ENCODE data around the gene ZDHHC3. TPM values are rescaled to one million over a fixed set of nuclear protein-coding genes. Genes with fewer than 3 reads are reported as not detected.

The ZDHHC3 gene
- total RNA-seq, 1 donor from 2014 or later = 25.6 TPM

DNA sequence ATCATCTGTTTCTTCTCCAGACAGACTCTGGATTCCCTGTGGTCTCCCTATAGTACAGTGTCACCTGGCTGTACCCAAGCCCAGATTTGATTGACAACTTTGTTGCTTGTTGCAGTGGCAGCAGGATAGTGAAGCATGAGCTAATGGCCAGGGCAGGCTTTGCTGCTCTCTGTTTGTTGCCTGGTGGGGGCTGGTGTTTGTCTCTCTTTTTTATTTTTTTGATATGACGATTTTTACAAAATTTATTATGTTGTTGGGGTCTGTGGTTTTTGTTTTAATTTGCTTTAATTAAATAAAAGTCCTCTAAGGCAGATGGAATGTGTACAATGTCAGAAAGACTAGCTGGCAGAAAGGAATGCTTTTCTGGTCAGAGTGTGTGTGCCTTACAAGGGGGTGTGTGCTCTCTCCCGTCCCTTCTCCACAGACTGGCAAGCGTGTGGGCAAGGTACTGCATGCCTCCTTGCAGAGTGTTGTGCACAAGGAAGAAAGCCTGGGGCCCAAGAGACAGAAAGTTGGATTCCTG lies 34.9 kb upstream of the ZDHHC3 start:
- Histone ChIP-seq H3K9me3 (ENCODE audit: control insufficient read depth in 3 of 3, low read length in 3 of 3) (no peaks in the 10 kb centered on the region), H3K4me1 (ENCODE audit: control insufficient read depth in 3 of 3, insufficient read depth in 3 of 3, low read length in 3 of 3) (peaks cover 37 to 55% (median 45%) of the 10 kb centered on the region in 3 donors), H3K36me3 (ENCODE audit: control insufficient read depth in 3 of 3, insufficient read depth in 3 of 3, low read length in 3 of 3) (peaks cover 7 to 21% (median 16%) of the 10 kb centered on the region in 3 donors), H3K27ac (ENCODE audit: low read depth, low read length) (peak overlapping the region; percentile 76), H3K4me3 (ENCODE audit: low read length in 3 of 3) (no peak overlapping the region), H3K27me3 (ENCODE audit: control insufficient read depth in 3 of 3, insufficient read depth in 3 of 3, low read length in 3 of 3) (no peaks in the 10 kb centered on the region), H3K9ac (ENCODE audit: low read depth in 1 of 3, low read length in 3 of 3) (peak overlapping the region in 1 of 3 donors; percentile 18)

GRCh38 chr3:45009868-45010267 lies 33.9 kb upstream of the ZDHHC3 start:
- Histone ChIP-seq H3K4me1 (ENCODE audit: control insufficient read depth in 3 of 3, insufficient read depth in 3 of 3, low read length in 3 of 3) (peaks cover 37 to 55% (median 45%) of the 10 kb centered on the region in 3 donors), H3K9ac (ENCODE audit: low read depth in 1 of 3, low read length in 3 of 3) (no peak overlapping the region), H3K27me3 (ENCODE audit: control insufficient read depth in 3 of 3, insufficient read depth in 3 of 3, low read length in 3 of 3) (no peaks in the 10 kb centered on the region), H3K36me3 (ENCODE audit: control insufficient read depth in 3 of 3, insufficient read depth in 3 of 3, low read length in 3 of 3) (peaks cover 10 to 30% (median 22%) of the 10 kb centered on the region in 3 donors), H3K9me3 (ENCODE audit: control insufficient read depth in 3 of 3, low read length in 3 of 3) (no peaks in the 10 kb centered on the region), H3K27ac (ENCODE audit: low read depth, low read length) (peak overlapping the region; percentile 67), H3K4me3 (ENCODE audit: low read length in 3 of 3) (no peak overlapping the region)

GRCh38 chr3:45008117-45008516 lies 32.1 kb upstream of the ZDHHC3 start:
- H3K9ac ChIP-seq (ENCODE audit: low read depth in 1 of 3, low read length in 3 of 3) = peak overlapping the region in 2 of 3 donors; percentile 45 to 69

DNA sequence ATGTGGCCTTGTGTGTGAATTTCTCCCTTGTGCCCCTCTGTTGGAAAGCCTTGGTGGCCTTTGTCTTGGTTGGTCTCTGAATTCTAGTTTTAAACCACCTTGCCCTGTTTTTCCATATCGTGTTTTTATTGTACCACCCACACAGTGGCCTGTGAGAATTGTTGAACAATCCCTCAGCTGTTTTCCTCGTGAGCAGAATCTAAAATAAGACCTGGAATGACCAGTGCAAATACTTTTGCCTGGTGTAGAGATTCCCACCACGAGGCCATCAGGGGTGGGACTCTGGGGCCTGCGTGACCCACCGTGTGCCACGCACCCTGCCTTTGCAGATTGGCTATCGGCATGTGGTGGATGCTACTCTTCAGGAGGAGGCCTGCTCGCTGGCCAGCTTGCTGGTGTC lies 31.1 kb upstream of the ZDHHC3 start:
- Histone ChIP-seq H3K27me3 (ENCODE audit: control insufficient read depth in 3 of 3, insufficient read depth in 3 of 3, low read length in 3 of 3) (no peaks in the 10 kb centered on the region), H3K9ac (ENCODE audit: low read depth in 1 of 3, low read length in 3 of 3) (peak overlapping the region in 2 of 3 donors; percentile 45 to 69), H3K27ac (ENCODE audit: low read depth, low read length) (peak overlapping the region; percentile 67), H3K36me3 (ENCODE audit: control insufficient read depth in 3 of 3, insufficient read depth in 3 of 3, low read length in 3 of 3) (peaks cover 9 to 44% (median 29%) of the 10 kb centered on the region in 3 donors), H3K9me3 (ENCODE audit: control insufficient read depth in 3 of 3, low read length in 3 of 3) (no peaks in the 10 kb centered on the region), H3K4me1 (ENCODE audit: control insufficient read depth in 3 of 3, insufficient read depth in 3 of 3, low read length in 3 of 3) (peaks cover 38 to 53% (median 48%) of the 10 kb centered on the region in 3 donors), H3K4me3 (ENCODE audit: low read length in 3 of 3) (peak overlapping the region in 2 of 3 donors; percentile 23 to 52)

More at GRCh38 chr3:45008117-45008516, 32.1 kb upstream of the ZDHHC3 start:
- peak overlapping the region in 2 of 3 donors; percentile 20 to 52 for H3K4me3 ChIP-seq (ENCODE audit: low read length in 3 of 3)
- no peaks in the 10 kb centered on the region for H3K9me3 ChIP-seq (ENCODE audit: control insufficient read depth in 3 of 3, low read length in 3 of 3)
- peaks cover 9 to 37% (median 29%) of the 10 kb centered on the region in 3 donors for H3K36me3 ChIP-seq (ENCODE audit: control insufficient read depth in 3 of 3, insufficient read depth in 3 of 3, low read length in 3 of 3)
- peak overlapping the region; percentile 67 for H3K27ac ChIP-seq (ENCODE audit: low read depth, low read length)
- H3K27me3 ChIP-seq (ENCODE audit: control insufficient read depth in 3 of 3, insufficient read depth in 3 of 3, low read length in 3 of 3) = no peaks in the 10 kb centered on the region
- peaks cover 38 to 57% (median 50%) of the 10 kb centered on the region in 3 donors for H3K4me1 ChIP-seq (ENCODE audit: control insufficient read depth in 3 of 3, insufficient read depth in 3 of 3, low read length in 3 of 3)

GRCh38 chr3:45003859-45004258 lies 27.9 kb upstream of the ZDHHC3 start:
- Histone ChIP-seq H3K9ac (ENCODE audit: low read depth in 1 of 3, low read length in 3 of 3) (no peak overlapping the region), H3K36me3 (ENCODE audit: control insufficient read depth in 3 of 3, insufficient read depth in 3 of 3, low read length in 3 of 3) (peaks cover 19 to 54% (median 48%) of the 10 kb centered on the region in 3 donors), H3K27ac (ENCODE audit: low read depth, low read length) (peak overlapping the region; percentile 64), H3K9me3 (ENCODE audit: control insufficient read depth in 3 of 3, low read length in 3 of 3) (no peaks in the 10 kb centered on the region), H3K4me3 (ENCODE audit: low read length in 3 of 3) (no peak overlapping the region), H3K4me1 (ENCODE audit: control insufficient read depth in 3 of 3, insufficient read depth in 3 of 3, low read length in 3 of 3) (peaks cover 21 to 35% (median 30%) of the 10 kb centered on the region in 3 donors), H3K27me3 (ENCODE audit: control insufficient read depth in 3 of 3, insufficient read depth in 3 of 3, low read length in 3 of 3) (no peaks in the 10 kb centered on the region)

GRCh38 chr3:45003406-45003805 lies 27.4 kb upstream of the ZDHHC3 start:
- Histone ChIP-seq H3K4me1 (ENCODE audit: control insufficient read depth in 3 of 3, insufficient read depth in 3 of 3, low read length in 3 of 3) (peaks cover 21 to 34% (median 26%) of the 10 kb centered on the region in 3 donors), H3K4me3 (ENCODE audit: low read length in 3 of 3) (no peak overlapping the region), H3K36me3 (ENCODE audit: control insufficient read depth in 3 of 3, insufficient read depth in 3 of 3, low read length in 3 of 3) (peaks cover 22 to 51% (median 51%) of the 10 kb centered on the region in 3 donors), H3K27ac (ENCODE audit: low read depth, low read length) (peak overlapping the region; percentile 64), H3K9me3 (ENCODE audit: control insufficient read depth in 3 of 3, low read length in 3 of 3) (no peaks in the 10 kb centered on the region), H3K27me3 (ENCODE audit: control insufficient read depth in 3 of 3, insufficient read depth in 3 of 3, low read length in 3 of 3) (no peaks in the 10 kb centered on the region), H3K9ac (ENCODE audit: low read depth in 1 of 3, low read length in 3 of 3) (no peak overlapping the region)

DNA sequence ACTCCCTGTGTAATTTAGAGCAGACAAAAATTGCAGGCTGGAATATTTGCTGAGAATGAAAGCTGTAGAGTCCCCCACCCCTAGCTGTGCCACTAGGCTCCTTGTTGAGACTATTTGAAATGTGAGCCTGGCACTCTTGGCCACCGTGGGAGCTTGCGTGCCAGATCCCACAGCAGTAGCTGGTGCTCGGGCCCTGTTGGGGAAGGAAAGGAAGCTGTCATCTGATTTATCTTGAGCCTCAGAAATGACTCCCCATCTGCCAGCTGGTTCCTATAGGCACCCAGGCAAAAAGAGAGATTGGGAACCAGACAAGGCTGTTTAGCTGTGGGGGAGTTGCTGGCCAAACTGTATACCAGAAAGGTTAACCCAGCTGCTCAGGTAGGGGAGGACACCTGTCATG lies 26.7 kb upstream of the ZDHHC3 start:
- H3K27ac ChIP-seq (ENCODE audit: low read depth, low read length) = peak overlapping the region; percentile 64
- H3K9me3 ChIP-seq (ENCODE audit: control insufficient read depth in 3 of 3, low read length in 3 of 3) = no peaks in the 10 kb centered on the region
- H3K27me3 ChIP-seq (ENCODE audit: control insufficient read depth in 3 of 3, insufficient read depth in 3 of 3, low read length in 3 of 3) = no peaks in the 10 kb centered on the region
- H3K4me1 ChIP-seq (ENCODE audit: control insufficient read depth in 3 of 3, insufficient read depth in 3 of 3, low read length in 3 of 3) = peaks cover 17 to 28% (median 20%) of the 10 kb centered on the region in 3 donors
- peaks cover 25 to 51% (median 47%) of the 10 kb centered on the region in 3 donors for H3K36me3 ChIP-seq (ENCODE audit: control insufficient read depth in 3 of 3, insufficient read depth in 3 of 3, low read length in 3 of 3)
- peak overlapping the region in 1 of 3 donors; percentile 1 for H3K9ac ChIP-seq (ENCODE audit: low read depth in 1 of 3, low read length in 3 of 3)
- H3K4me3 ChIP-seq (ENCODE audit: low read length in 3 of 3) = no peak overlapping the region

- Histone ChIP-seq H3K27ac (ENCODE audit: low read depth, low read length) (peak overlapping the region; percentile 64), H3K9ac (ENCODE audit: low read depth in 1 of 3, low read length in 3 of 3) (no peak overlapping the region)
These were observed 26.2 kb upstream of the ZDHHC3 start for GRCh38 chr3:45002139-45002660.

GRCh38 chr3:45001738-45002137 lies 25.8 kb upstream of the ZDHHC3 start:
- H3K36me3 ChIP-seq (ENCODE audit: control insufficient read depth in 3 of 3, insufficient read depth in 3 of 3, low read length in 3 of 3) = peaks cover 30 to 50% (median 46%) of the 10 kb centered on the region in 3 donors
- H3K27ac ChIP-seq (ENCODE audit: low read depth, low read length) = peak overlapping the region; percentile 64

More at GRCh38 chr3:45002139-45002660, 26.2 kb upstream of the ZDHHC3 start:
- no peak overlapping the region for H3K4me3 ChIP-seq (ENCODE audit: low read length in 3 of 3)
- no peaks in the 10 kb centered on the region for H3K9me3 ChIP-seq (ENCODE audit: control insufficient read depth in 3 of 3, low read length in 3 of 3)
- H3K36me3 ChIP-seq (ENCODE audit: control insufficient read depth in 3 of 3, insufficient read depth in 3 of 3, low read length in 3 of 3) = peaks cover 26 to 51% (median 48%) of the 10 kb centered on the region in 3 donors
- no peaks in the 10 kb centered on the region for H3K27me3 ChIP-seq (ENCODE audit: control insufficient read depth in 3 of 3, insufficient read depth in 3 of 3, low read length in 3 of 3)
- peaks cover 15 to 23% (median 20%) of the 10 kb centered on the region in 3 donors for H3K4me1 ChIP-seq (ENCODE audit: control insufficient read depth in 3 of 3, insufficient read depth in 3 of 3, low read length in 3 of 3)

GRCh38 chr3:45000823-45001222 lies 24.8 kb upstream of the ZDHHC3 start:
- H3K9ac ChIP-seq (ENCODE audit: low read depth in 1 of 3, low read length in 3 of 3) = no peak overlapping the region
- H3K27ac ChIP-seq (ENCODE audit: low read depth, low read length) = no peak overlapping the region
- H3K36me3 ChIP-seq (ENCODE audit: control insufficient read depth in 3 of 3, insufficient read depth in 3 of 3, low read length in 3 of 3) = peaks cover 31 to 50% (median 46%) of the 10 kb centered on the region in 3 donors
- H3K27me3 ChIP-seq (ENCODE audit: control insufficient read depth in 3 of 3, insufficient read depth in 3 of 3, low read length in 3 of 3) = no peaks in the 10 kb centered on the region
- H3K9me3 ChIP-seq (ENCODE audit: control insufficient read depth in 3 of 3, low read length in 3 of 3) = no peaks in the 10 kb centered on the region
- peaks cover 20 to 27% (median 27%) of the 10 kb centered on the region in 3 donors for H3K4me1 ChIP-seq (ENCODE audit: control insufficient read depth in 3 of 3, insufficient read depth in 3 of 3, low read length in 3 of 3)
- no peak overlapping the region for H3K4me3 ChIP-seq (ENCODE audit: low read length in 3 of 3)

More at GRCh38 chr3:45001738-45002137, 25.8 kb upstream of the ZDHHC3 start:
- no peak overlapping the region for H3K9ac ChIP-seq (ENCODE audit: low read depth in 1 of 3, low read length in 3 of 3)
- H3K4me3 ChIP-seq (ENCODE audit: low read length in 3 of 3) = no peak overlapping the region
- no peaks in the 10 kb centered on the region for H3K9me3 ChIP-seq (ENCODE audit: control insufficient read depth in 3 of 3, low read length in 3 of 3)
- peaks cover 18 to 22% (median 22%) of the 10 kb centered on the region in 3 donors for H3K4me1 ChIP-seq (ENCODE audit: control insufficient read depth in 3 of 3, insufficient read depth in 3 of 3, low read length in 3 of 3)
- no peaks in the 10 kb centered on the region for H3K27me3 ChIP-seq (ENCODE audit: control insufficient read depth in 3 of 3, insufficient read depth in 3 of 3, low read length in 3 of 3)

Measured in skeletal muscle tissue (tissue), 4 donors.